Right lobe of liver (tissue), 6 donors: ENCODE data around the gene ATAD3C. TPM values are rescaled to one million over a fixed set of nuclear protein-coding genes. Genes with fewer than 3 reads are reported as not detected.
"Not testable (repeated sequence)": the region's sequence is repeated elsewhere in the genome, so short reads cannot be mapped to it uniquely, and the experiment has no call there.

Source experiments
- ATAC-seq, 4 donors: fragments of 200-7000 bp; cut with Tn5 transposase; one replicate each; pipeline ENCODE4 v1.9.1; 2020; ENCODE audit warnings: mild to moderate bottlenecking in 4 of 4, moderate library complexity in 4 of 4
- DNase-seq, 3 donors: peaks; one replicate each; pipeline ENCODE4 v3.0.0-alpha.2; 2020
- H3K27ac ChIP-seq, 3 donors: fragments of 200-600 bp; one replicate each; pipeline ENCODE4 v1.8.0; 2022
- H3K27me3 ChIP-seq, 2 donors: fragments of 200-600 bp; one replicate each; pipeline ENCODE4 v1.8.0; 2022
- H3K36me3 ChIP-seq, 4 donors: fragments of 200-600 bp; sonication (generic) in 1 of 4; one replicate each; pipeline versions ENCODE4 v1.5.1 to v1.8.0; 2017 to 2022; ENCODE audit warnings: control low read depth in 1 of 4
- H3K4me1 ChIP-seq, 4 donors: fragments of 200-600 bp; sonication (generic) in 1 of 4; one replicate each; pipeline versions ENCODE4 v1.5.1 to v1.8.0; 2017 to 2022; ENCODE audit warnings: control low read depth in 1 of 4
- H3K4me3 ChIP-seq, 3 donors: fragments of 200-600 bp; one replicate each; pipeline ENCODE4 v1.8.0; 2022
- H3K9me3 ChIP-seq, 4 donors: fragments of 200-600 bp; sonication (generic) in 1 of 4; one replicate each; pipeline versions ENCODE4 v1.5.1 to v1.8.0; 2017 to 2022; ENCODE audit warnings: control low read depth in 1 of 4
- CTCF ChIP-seq, 4 donors: fragments of 200-600 bp in 3 of 4; fragments of 450-650 bp in 1 of 4; IDR thresholded peaks; one replicate each; pipeline versions ENCODE4 v1.5.1 to v1.8.0; 2016 to 2022; ENCODE audit warnings: antibody characterized with exemption in 4 of 4, mild to moderate bottlenecking in 2 of 4
- POLR2A ChIP-seq: fragments of 450-650 bp; IDR thresholded peaks from one replicate; pipeline ENCODE4 v1.6.1; 2017; ENCODE audit warnings: antibody characterized with exemption, mild to moderate bottlenecking
- WGBS: methylation state at CpG from one replicate; pipeline ENCODE4 v1.1.6; 2018; ENCODE audit warnings: low coverage, low lambda C conversion rate; ENCODE audit not compliant: insufficient coverage; ENCODE audit errors: missing lambda C conversion rate; 5-methylcytosine and 5-hydroxymethylcytosine counted together
- intact Hi-C, 2 donors: fragments of 100-400 bp; cut with DNase I; formaldehyde crosslinking; loops; one replicate each; pipeline versions ENCODE4 v1.11.2 to v1.14.1; 2022
- total RNA-seq, 6 experiments: library from RNA; depleted of rRNA in 2 of 6; stranded (reverse); fragments of >200 nt in 2 of 6; fragmentation: NEBNext Ultra II Directional in 3 of 6; extraction: Animal tissue kit (Norgen Biotek cat#: 25700) in 3 of 6; gene quantifications; one replicate each; pipeline versions ENCODE4 v1.1.0 to v1.2.4, GENCODE V29; 2016 to 2023
- donor health status: DM: no; HTN: yes; CAD: no.
- donor health status: DM: no; HTN: no; CAD: no.
- donor health status: DM: no; HTN: no; CAD: no.
- donor health status: DM: no; HTN: yes; CAD: no.
- donor health status: DM: no; HTN: yes; CAD: no.

The ATAD3C gene
- total RNA-seq, 6 experiments from 2014 or later, result 0.74 to 3.1 (median 1.9) TPM

DNA sequence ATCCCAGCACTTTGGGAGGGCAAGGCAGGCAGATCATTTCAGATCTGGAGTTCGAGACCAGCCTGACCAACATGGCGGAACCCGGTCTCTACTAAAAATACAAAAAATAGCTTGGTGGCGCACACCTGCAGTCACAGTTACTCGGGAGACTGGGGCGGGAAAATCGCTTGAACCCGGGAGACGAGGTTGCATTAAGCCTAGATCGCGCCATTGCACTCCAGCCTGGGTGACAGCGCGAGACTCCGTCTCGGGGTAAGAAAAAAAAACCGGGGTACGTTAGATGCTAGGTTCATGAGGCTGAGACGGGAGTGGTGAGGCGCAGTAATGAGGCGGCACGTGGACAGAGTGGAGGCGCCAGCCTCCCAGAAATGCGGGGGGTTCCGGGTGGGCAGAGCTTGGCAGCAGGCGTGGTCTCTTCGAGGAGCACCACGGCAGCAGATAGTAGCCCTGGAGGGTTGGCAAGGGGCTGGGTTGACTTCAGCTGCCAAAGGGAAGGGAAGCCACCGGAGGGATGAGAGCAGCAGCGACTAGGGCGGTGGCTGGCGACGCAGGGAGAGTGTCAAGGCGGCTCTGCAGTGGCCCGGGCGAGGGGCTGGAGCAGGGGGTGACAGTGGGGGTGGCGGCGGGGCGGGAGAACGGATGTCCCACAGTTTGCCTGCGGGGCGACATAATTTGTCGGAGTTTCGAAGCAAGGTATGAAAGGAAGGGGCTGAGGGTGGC, 43.2 kb upstream of the ATAD3C start:
- peak in 1 of 4 donors; percentile 3 for ATAC-seq
- H3K27me3 ChIP-seq, result no peaks in the 10 kb centered on the region
- peaks cover 0 to 50% (median 18%) of the 10 kb centered on the region in 4 donors for H3K4me1 ChIP-seq
- H3K27ac ChIP-seq, result peak overlapping the region; percentile 65 to 82 (median 68)
- intact Hi-C loops, result loop anchor here in 1 of 2 donors (5.0 kb wide), 1 partner anchor 36 kb away; no protein-coding TSS in a partner anchor
- WGBS, result 28% methylated on average over 29 of the region's 43 CpGs
- peaks cover 0 to 34% (median 6%) of the 10 kb centered on the region in 4 donors for H3K36me3 ChIP-seq
- H3K9me3 ChIP-seq, result no peaks in the 10 kb centered on the region
- H3K4me3 ChIP-seq, result peak overlapping the region; percentile 92 to 100 (median 100)
- TF ChIP-seq POLR2A (no peak), CTCF (IDR thresholded peaks at IDR 0.05) (no peak)
- no peak for DNase-seq

DNA sequence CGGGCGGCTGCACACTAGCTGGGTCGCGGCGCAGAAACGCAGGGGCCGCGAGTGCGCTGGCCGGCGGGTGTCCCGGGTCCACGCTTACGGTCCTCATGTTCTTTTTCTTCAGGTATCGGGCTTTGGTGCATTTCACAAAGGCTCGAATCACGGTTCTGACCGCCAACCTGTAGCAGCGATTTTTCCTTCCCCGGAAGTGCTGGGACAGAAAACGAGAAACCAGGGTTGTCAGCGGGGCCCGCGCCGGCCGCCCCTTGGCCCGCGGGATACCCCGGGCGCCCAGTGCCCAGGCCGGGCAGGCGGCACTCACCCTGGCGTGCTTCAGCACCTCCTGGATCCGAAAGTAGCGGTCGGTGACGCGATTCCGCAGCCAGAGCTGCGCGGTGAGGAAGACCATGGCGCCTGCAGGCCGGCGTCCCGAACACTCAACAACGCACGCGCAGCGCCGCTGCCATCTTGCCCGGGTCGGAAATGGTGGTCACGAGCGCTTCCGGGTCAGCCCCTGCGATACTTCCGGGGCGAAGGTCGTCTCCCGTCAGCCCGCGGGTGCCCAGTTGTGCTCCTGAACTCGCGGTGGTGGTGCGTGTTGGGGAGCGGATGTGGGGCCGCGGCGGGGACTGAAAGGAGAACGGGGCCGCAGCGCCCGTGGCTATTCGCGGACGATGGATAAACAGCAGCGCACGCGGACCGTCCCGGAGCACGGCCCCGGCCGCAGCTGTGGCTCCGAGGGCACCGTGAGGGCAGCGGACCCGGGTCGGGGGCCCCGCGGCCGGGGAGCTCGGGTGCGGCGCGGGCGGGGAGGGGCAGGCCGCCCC, 42.5 kb upstream of the ATAD3C start, which contains the start of gene MRPL20:
Gene MRPL20, minus strand, starts transcription at position 473 of the 815 bp plus-strand sequence. Its CDS starts 76 bp downstream, at position 397.
- Histone ChIP-seq H3K36me3 (peaks cover 0 to 26% (median 4%) of the 10 kb centered on the region in 4 donors), H3K4me1 (peaks cover 0 to 43% (median 15%) of the 10 kb centered on the region in 4 donors), H3K27ac (peak within 1 kb of the TSS; percentile 65 to 82 (median 68)), H3K27me3 (no peaks in the 10 kb centered on the region), H3K4me3 (peak within 1 kb of the TSS; percentile 92 to 100 (median 100)), H3K9me3 (no peaks in the 10 kb centered on the region)
- TF ChIP-seq CTCF (IDR thresholded peaks at IDR 0.05) (no peak), POLR2A (peak; percentile 82)
- ATAC-seq, result peak; percentile 95 to 98 (median 98)
- intact Hi-C loops, result loop anchor here in 1 of 2 donors (5.0 kb wide), 1 partner anchor 35 kb away; no protein-coding TSS in a partner anchor
- WGBS, result 3% methylated on average over 6 of the region's 98 CpGs
- DNase-seq, result peak; percentile 95 to 96 (median 96)

DNA sequence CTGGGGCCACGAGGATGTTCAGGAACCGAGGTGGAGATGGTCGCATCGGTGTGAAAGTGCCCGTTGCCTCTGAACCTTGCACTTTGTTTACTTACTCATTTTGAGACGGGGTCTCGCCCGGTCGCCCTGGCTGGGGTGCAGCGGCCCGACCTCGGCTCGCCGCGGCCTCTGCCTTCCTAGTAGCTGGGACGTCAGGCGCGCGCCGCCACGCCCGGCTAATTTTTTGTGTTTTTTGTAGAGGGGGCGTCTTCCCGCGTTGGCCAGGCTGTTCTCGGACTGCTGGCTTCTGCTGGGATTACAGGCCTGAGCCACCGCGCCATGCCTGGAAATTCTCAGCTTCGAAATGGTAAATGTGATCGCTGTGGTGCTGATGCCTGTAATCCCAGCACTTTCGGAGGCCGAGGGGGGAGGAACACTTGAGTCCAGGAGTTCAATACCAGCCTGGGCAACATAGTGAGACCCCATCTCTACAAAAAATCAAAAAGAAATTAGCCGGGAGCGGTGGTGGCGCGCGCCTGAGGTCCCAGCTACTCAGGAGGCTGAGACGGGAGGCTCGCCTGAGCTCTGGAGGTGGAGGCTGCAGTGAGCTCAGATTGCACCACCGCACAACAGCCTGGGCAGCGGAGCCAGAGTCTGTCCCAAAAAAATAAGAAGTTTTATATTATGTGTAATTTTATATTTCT, 41.7 kb upstream of the ATAD3C start:
- Histone ChIP-seq H3K36me3 (peaks cover 0 to 20% (median 4%) of the 10 kb centered on the region in 4 donors), H3K4me1 (peaks cover 0 to 35% (median 13%) of the 10 kb centered on the region in 4 donors), H3K9me3 (no peaks in the 10 kb centered on the region), H3K4me3 (peak overlapping the region; percentile 92 to 100 (median 100)), H3K27ac (peak overlapping the region; percentile 65 to 82 (median 68)), H3K27me3 (no peaks in the 10 kb centered on the region)
- intact Hi-C loops, result loop anchor here in 1 of 2 donors (5.0 kb wide), 1 partner anchor 35 kb away; no protein-coding TSS in a partner anchor
- peak in 3 of 4 donors; percentile 3 to 4 (median 3) for ATAC-seq
- 3% methylated on average over 11 of the region's 41 CpGs for whole genome bisulfite sequencing
- TF ChIP-seq CTCF (IDR thresholded peaks at IDR 0.05) (no peak), POLR2A (no peak)
- no peak for DNase-seq

GRCh38 chr1:1410238-1410637, 39.3 kb upstream of the ATAD3C start:
- WGBS, result 78% methylated on average over 8 of the region's 8 CpGs

More at GRCh38 chr1:1410238-1410637, 39.3 kb upstream of the ATAD3C start:
- intact Hi-C loops, H3K4me3 ChIP-seq, ATAC-seq, H3K36me3 ChIP-seq, H3K27ac ChIP-seq, DNase-seq, H3K27me3 ChIP-seq, H3K9me3 ChIP-seq: not testable (repeated sequence)
- peaks cover 0 to 21% (median 11%) of the 10 kb centered on the region in 4 donors for H3K4me1 ChIP-seq
